Testis (tissue), 2 donors: ENCODE results near the gene ZFYVE21.

Source experiments
- POLR2A ChIP-seq: fragments of 450-650 bp; IDR thresholded peaks from one replicate; pipeline ENCODE4 v1.6.1; 2017; ENCODE audit warnings: antibody characterized with exemption, mild to moderate bottlenecking, moderate library complexity
- TF ChIP-seq, protein P1 (sequence below), 3 experiments: fragments of 450-650 bp in 2 of 3; fragments of 200-600 bp in 1 of 3; sonication (generic) in 1 of 3; IDR thresholded peaks; one replicate each; pipeline ENCODE4 v1.5.1; 2016 to 2019; ENCODE audit warnings: antibody characterized with exemption in 3 of 3, mild to moderate bottlenecking in 2 of 3, moderate library complexity in 1 of 3

DNA sequence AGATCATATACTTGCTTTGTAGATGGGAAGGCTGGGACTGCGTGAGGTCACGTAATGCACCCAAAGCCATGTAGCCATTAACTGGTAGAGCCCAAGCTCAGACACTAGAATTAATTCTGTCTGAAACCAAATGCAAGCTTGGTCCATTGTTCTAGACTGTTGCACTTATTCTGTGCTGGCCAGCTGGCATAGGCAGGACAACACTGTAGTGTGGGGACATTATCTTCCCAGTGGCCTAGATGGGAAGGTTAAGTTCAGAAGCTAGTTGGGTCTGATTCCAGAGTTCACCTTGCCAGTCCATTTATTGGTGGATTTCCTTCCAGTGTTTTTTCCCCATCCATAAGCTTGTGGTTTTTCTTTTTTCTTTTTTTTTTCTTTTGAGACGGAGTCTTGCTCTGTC is 47.5 kb upstream of the ZFYVE21 start:
- TF ChIP-seq POLR2A: no peak
- TF ChIP-seq, protein P1, sequence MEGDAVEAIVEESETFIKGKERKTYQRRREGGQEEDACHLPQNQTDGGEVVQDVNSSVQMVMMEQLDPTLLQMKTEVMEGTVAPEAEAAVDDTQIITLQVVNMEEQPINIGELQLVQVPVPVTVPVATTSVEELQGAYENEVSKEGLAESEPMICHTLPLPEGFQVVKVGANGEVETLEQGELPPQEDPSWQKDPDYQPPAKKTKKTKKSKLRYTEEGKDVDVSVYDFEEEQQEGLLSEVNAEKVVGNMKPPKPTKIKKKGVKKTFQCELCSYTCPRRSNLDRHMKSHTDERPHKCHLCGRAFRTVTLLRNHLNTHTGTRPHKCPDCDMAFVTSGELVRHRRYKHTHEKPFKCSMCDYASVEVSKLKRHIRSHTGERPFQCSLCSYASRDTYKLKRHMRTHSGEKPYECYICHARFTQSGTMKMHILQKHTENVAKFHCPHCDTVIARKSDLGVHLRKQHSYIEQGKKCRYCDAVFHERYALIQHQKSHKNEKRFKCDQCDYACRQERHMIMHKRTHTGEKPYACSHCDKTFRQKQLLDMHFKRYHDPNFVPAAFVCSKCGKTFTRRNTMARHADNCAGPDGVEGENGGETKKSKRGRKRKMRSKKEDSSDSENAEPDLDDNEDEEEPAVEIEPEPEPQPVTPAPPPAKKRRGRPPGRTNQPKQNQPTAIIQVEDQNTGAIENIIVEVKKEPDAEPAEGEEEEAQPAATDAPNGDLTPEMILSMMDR (IDR thresholded peaks at IDR 0.05): no peak
